Measurements from ENCODE around the gene PDGFRB. TPM values are rescaled to one million over a fixed set of nuclear protein-coding genes. Genes with fewer than 3 reads are reported as not detected.

Gene PDGFRB
- total RNA-seq, 4 donors from 2014 or later: 17.5 to 87.5 (median 31.2) TPM

- H3K4me1 ChIP-seq: peaks cover 0 to 70% (median under 1%) of the 10 kb centered on the region in 4 donors
- peaks cover 0 to 12% (median 0%) of the 10 kb centered on the region in 3 donors for H3K36me3 ChIP-seq
- H3K4me3 ChIP-seq: no peak overlapping the region
- peak overlapping the region in 3 of 4 donors; percentile 27 to 63 (median 57) for H3K27ac ChIP-seq
- DNase-seq: peak in 2 of 3 donors; percentile 65 to 66
- TF ChIP-seq POLR2A (IDR thresholded peaks at IDR 0.05) (peak in 1 of 2 donors; percentile 40), CTCF (IDR thresholded peaks at IDR 0.05) (no peak)
- no peaks in the 10 kb centered on the region for H3K27me3 ChIP-seq
- no peaks in the 10 kb centered on the region for H3K9me3 ChIP-seq
Observed at GRCh38 chr5:150173161-150173560, 17.5 kb upstream of the PDGFRB start.

GRCh38 chr5:150172556-150172955 lies 16.9 kb upstream of the PDGFRB start:
- H3K36me3 ChIP-seq: peaks cover 0 to 12% (median 0%) of the 10 kb centered on the region in 3 donors
- no peaks in the 10 kb centered on the region for H3K27me3 ChIP-seq
- no peak for DNase-seq
- H3K9me3 ChIP-seq: no peaks in the 10 kb centered on the region
- peaks cover 0 to 64% (median 0%) of the 10 kb centered on the region in 4 donors for H3K4me1 ChIP-seq
- TF ChIP-seq CTCF (IDR thresholded peaks at IDR 0.05) (no peak), POLR2A (IDR thresholded peaks at IDR 0.05) (no peak)
- H3K27ac ChIP-seq: peak overlapping the region in 2 of 4 donors; percentile 57 to 63
- H3K4me3 ChIP-seq: no peak overlapping the region

- TF ChIP-seq POLR2A (IDR thresholded peaks at IDR 0.05): no peak
- TF ChIP-seq CTCF (IDR thresholded peaks at IDR 0.05): no peak
- H3K9me3 ChIP-seq: no peaks in the 10 kb centered on the region
- peak overlapping the region in 2 of 4 donors; percentile 57 to 63 for H3K27ac ChIP-seq
- H3K4me1 ChIP-seq: peaks cover 0 to 61% (median 0%) of the 10 kb centered on the region in 4 donors
- no peaks in the 10 kb centered on the region for H3K27me3 ChIP-seq
- DNase-seq: no peak
- peaks cover 0 to 12% (median 0%) of the 10 kb centered on the region in 3 donors for H3K36me3 ChIP-seq
- no peak overlapping the region for H3K4me3 ChIP-seq
Observed at GRCh38 chr5:150172145-150172544, 16.5 kb upstream of the PDGFRB start.

GRCh38 chr5:150168864-150169263 lies 13.2 kb upstream of the PDGFRB start:
- Histone ChIP-seq H3K36me3 (peaks cover 0 to 7% (median 0%) of the 10 kb centered on the region in 3 donors), H3K27ac (peak overlapping the region in 2 of 4 donors; percentile 90 to 97), H3K9me3 (no peaks in the 10 kb centered on the region), H3K4me3 (peak overlapping the region in 3 of 4 donors; percentile 43 to 72 (median 68)), H3K4me1 (peaks cover 0 to 66% (median 3%) of the 10 kb centered on the region in 4 donors), H3K27me3 (no peaks in the 10 kb centered on the region)
- TF ChIP-seq POLR2A (IDR thresholded peaks at IDR 0.05): peak; percentile 48 to 54
- TF ChIP-seq CTCF (IDR thresholded peaks at IDR 0.05): no peak
- DNase-seq: no peak

GRCh38 chr5:150167908-150168307 lies 12.3 kb upstream of the PDGFRB start:
- Histone ChIP-seq H3K27me3 (no peaks in the 10 kb centered on the region), H3K9me3 (no peaks in the 10 kb centered on the region), H3K27ac (peak overlapping the region in 3 of 4 donors; percentile 90 to 97 (median 95)), H3K4me3 (peak overlapping the region in 3 of 4 donors; percentile 43 to 72 (median 68)), H3K4me1 (peaks cover 0 to 69% (median 7%) of the 10 kb centered on the region in 4 donors), H3K36me3 (peaks cover 0 to 4% (median 0%) of the 10 kb centered on the region in 3 donors)
- DNase-seq: peak in 1 of 3 donors; percentile 68
- no peak for TF ChIP-seq POLR2A (IDR thresholded peaks at IDR 0.05)
- peak in 4 of 6 experiments; percentile 32 to 68 (median 59) for TF ChIP-seq CTCF (IDR thresholded peaks at IDR 0.05)
